Measurements from ENCODE around the gene ABAT. TPM values are rescaled to one million over a fixed set of nuclear protein-coding genes. Genes with fewer than 3 reads are reported as not detected.
A peak's percentile ranks its signal among the peaks of the same experiment; 100 is the strongest.

The ABAT gene
- total RNA-seq, 6 experiments from 2014 or later: 160 to 378 (median 305) TPM

DNA sequence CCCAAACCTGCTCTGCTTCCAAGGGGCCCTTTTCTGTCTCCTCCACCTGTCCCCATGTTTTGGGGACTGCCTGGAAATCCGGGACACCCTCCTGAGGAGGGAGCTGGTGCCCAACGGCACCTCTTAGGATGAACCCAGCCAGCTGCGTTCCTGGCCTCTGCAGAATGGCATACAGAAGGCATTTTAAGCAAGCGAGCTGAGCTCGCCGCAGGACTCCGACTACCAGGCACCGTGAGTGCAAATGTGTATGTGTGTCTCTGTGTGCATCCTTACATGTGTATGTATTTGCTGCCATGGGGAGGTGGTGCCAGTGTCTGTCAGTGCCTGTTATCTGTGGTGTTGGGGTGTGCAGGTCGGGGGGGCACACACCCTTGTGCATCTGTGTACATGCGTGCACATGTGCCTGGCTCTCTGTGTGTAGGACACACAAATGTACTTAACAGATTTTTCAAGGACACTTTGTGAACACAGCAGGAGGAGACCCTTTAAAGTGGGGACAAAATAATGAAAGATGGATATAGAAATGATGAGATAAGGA is 39.3 kb downstream of the ABAT start:
- H3K9me3 ChIP-seq: no peaks in the 10 kb centered on the region
- H3K27me3 ChIP-seq: no peaks in the 10 kb centered on the region
- ATAC-seq (peak in 1 of 4 donors; percentile 10), DNase-seq (no peak)
- H3K36me3 ChIP-seq: peaks cover 0 to 4% (median 0%) of the 10 kb centered on the region in 4 donors
- H3K4me3 ChIP-seq: no peak overlapping the region
- H3K27ac ChIP-seq: no peak overlapping the region
- 88% methylated on average over 4 of the region's 10 CpGs for WGBS (ENCODE audit: insufficient coverage, low coverage, low lambda C conversion rate, missing lambda C conversion rate)
- TF ChIP-seq, protein P1, sequence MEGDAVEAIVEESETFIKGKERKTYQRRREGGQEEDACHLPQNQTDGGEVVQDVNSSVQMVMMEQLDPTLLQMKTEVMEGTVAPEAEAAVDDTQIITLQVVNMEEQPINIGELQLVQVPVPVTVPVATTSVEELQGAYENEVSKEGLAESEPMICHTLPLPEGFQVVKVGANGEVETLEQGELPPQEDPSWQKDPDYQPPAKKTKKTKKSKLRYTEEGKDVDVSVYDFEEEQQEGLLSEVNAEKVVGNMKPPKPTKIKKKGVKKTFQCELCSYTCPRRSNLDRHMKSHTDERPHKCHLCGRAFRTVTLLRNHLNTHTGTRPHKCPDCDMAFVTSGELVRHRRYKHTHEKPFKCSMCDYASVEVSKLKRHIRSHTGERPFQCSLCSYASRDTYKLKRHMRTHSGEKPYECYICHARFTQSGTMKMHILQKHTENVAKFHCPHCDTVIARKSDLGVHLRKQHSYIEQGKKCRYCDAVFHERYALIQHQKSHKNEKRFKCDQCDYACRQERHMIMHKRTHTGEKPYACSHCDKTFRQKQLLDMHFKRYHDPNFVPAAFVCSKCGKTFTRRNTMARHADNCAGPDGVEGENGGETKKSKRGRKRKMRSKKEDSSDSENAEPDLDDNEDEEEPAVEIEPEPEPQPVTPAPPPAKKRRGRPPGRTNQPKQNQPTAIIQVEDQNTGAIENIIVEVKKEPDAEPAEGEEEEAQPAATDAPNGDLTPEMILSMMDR (IDR thresholded peaks at IDR 0.05): no peak
- no peak for TF ChIP-seq POLR2A (IDR thresholded peaks at IDR 0.05)
- intact Hi-C loops (cut with DNase I): no loop called here
- no peaks in the 10 kb centered on the region for H3K4me1 ChIP-seq

DNA sequence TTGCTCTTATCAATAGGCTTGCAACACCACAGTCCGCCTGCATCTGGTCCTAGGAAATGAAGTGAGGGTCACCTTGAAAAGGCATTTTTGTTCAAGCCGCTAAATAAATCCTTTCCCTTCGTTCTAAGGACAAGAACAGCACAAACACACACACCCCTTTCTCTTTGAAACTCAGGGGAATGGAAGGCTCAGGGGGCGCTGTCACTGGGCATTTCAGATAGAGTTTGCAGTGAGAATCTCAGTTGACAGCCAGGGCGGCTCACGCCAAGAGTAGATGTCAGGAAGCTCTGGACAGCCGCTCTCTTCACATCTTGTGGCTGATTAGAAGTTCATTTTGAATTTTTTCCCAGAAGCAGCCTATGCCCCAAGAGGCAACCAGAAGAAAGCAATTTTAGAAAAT is 39.8 kb downstream of the ABAT start:
- intact Hi-C loops (cut with DNase I): no loop called here
- H3K9me3 ChIP-seq: no peaks in the 10 kb centered on the region

GRCh38 chr16:8714807-8715206 is 40.4 kb downstream of the ABAT start:
- no peak for DNase-seq
- no peaks in the 10 kb centered on the region for H3K9me3 ChIP-seq
- H3K27ac ChIP-seq: no peak overlapping the region
- no peaks in the 10 kb centered on the region for H3K4me1 ChIP-seq
- intact Hi-C loops (cut with DNase I): no loop called here
- no peak for TF ChIP-seq POLR2A (IDR thresholded peaks at IDR 0.05)
- TF ChIP-seq, protein P1 (IDR thresholded peaks at IDR 0.05): no peak
- 73% methylated on average over 14 of the region's 14 CpGs for WGBS (ENCODE audit: insufficient coverage, low coverage, low lambda C conversion rate, missing lambda C conversion rate)
- H3K27me3 ChIP-seq: no peaks in the 10 kb centered on the region
- ATAC-seq: no peak
- H3K4me3 ChIP-seq: no peak overlapping the region
- H3K36me3 ChIP-seq: peaks cover 0 to 4% (median 0%) of the 10 kb centered on the region in 4 donors

More for the DNA sequence above, 39.8 kb downstream of the ABAT start:
- no peaks in the 10 kb centered on the region for H3K4me1 ChIP-seq
- peaks cover 0 to 4% (median 0%) of the 10 kb centered on the region in 4 donors for H3K36me3 ChIP-seq
- no peaks in the 10 kb centered on the region for H3K27me3 ChIP-seq
- H3K27ac ChIP-seq: no peak overlapping the region
- WGBS (ENCODE audit: insufficient coverage, low coverage, low lambda C conversion rate, missing lambda C conversion rate): 84% methylated on average over 6 of the region's 7 CpGs
- H3K4me3 ChIP-seq: no peak overlapping the region
- TF ChIP-seq, protein P1 (IDR thresholded peaks at IDR 0.05): no peak
- TF ChIP-seq POLR2A (IDR thresholded peaks at IDR 0.05): no peak
- ATAC-seq (no peak), DNase-seq (no peak)

- ATAC-seq: no peak
- H3K27me3 ChIP-seq: no peaks in the 10 kb centered on the region
These were observed 41.6 kb downstream of the ABAT start for GRCh38 chr16:8716052-8716451.

More at GRCh38 chr16:8716052-8716451, 41.6 kb downstream of the ABAT start:
- DNase-seq: no peak
- intact Hi-C loops (cut with DNase I): no loop called here
- 79% methylated on average over 3 of the region's 6 CpGs for WGBS (ENCODE audit: insufficient coverage, low coverage, low lambda C conversion rate, missing lambda C conversion rate)
- no peak overlapping the region for H3K4me3 ChIP-seq
- H3K27ac ChIP-seq: no peak overlapping the region
- TF ChIP-seq, protein P1 (IDR thresholded peaks at IDR 0.05): no peak
- no peak for TF ChIP-seq POLR2A (IDR thresholded peaks at IDR 0.05)
- H3K9me3 ChIP-seq: no peaks in the 10 kb centered on the region
- peaks cover 0 to 1% (median 0%) of the 10 kb centered on the region in 4 donors for H3K36me3 ChIP-seq
- H3K4me1 ChIP-seq: no peaks in the 10 kb centered on the region

Data from right lobe of liver (tissue), 6 donors.